Ishikawa (cell line): ENCODE measurements around the gene TMEM222.

Source experiments
- CEBPB ChIP-seq: IDR thresholded peaks from 2 replicates; pipeline ENCODE4 v1.6.1; 2012
- CREB1 ChIP-seq: IDR thresholded peaks from 2 replicates; pipeline ENCODE4 v1.6.1; 2012; ENCODE audit warnings: low read depth
- EGR1 ChIP-seq: IDR thresholded peaks from 2 replicates; pipeline ENCODE4 v1.6.1; 2012
- EP300 ChIP-seq: IDR thresholded peaks from 2 replicates; pipeline ENCODE4 v1.6.1; 2012; ENCODE audit warnings: borderline replicate concordance
- FOXM1 ChIP-seq: IDR thresholded peaks from 2 replicates; pipeline ENCODE4 v1.6.1; 2012; ENCODE audit warnings: low read depth, borderline replicate concordance
- NFIC ChIP-seq: IDR thresholded peaks from 2 replicates; pipeline ENCODE4 v1.6.1; 2012
- RAD21 ChIP-seq: IDR thresholded peaks from 2 replicates; pipeline ENCODE4 v1.6.1; 2012; ENCODE audit warnings: low read depth
- TAF1 ChIP-seq: IDR thresholded peaks from 2 replicates; pipeline ENCODE4 v1.6.1; 2012; ENCODE audit warnings: low read depth, mild to moderate bottlenecking
- TCF12 ChIP-seq: IDR thresholded peaks from 2 replicates; pipeline ENCODE4 v1.6.1; 2012; ENCODE audit warnings: low read depth
- YY1 ChIP-seq: IDR thresholded peaks from 2 replicates; pipeline ENCODE4 v1.6.1; 2012; ENCODE audit warnings: low read depth
- ZBTB7A ChIP-seq: IDR thresholded peaks from 2 replicates; pipeline ENCODE4 v1.6.1; 2012; ENCODE audit warnings: low read depth
- TF ChIP-seq, protein P1 (sequence below): IDR thresholded peaks from 2 replicates; pipeline ENCODE4 v1.6.1; 2012
- TF ChIP-seq, protein P2 (sequence below): IDR thresholded peaks from 2 replicates; pipeline ENCODE4 v1.6.1; 2012; ENCODE audit warnings: low read depth, mild to moderate bottlenecking
- TF ChIP-seq, protein P3 (sequence below): IDR thresholded peaks from 2 replicates; pipeline ENCODE4 v1.6.1; 2012

DNA sequence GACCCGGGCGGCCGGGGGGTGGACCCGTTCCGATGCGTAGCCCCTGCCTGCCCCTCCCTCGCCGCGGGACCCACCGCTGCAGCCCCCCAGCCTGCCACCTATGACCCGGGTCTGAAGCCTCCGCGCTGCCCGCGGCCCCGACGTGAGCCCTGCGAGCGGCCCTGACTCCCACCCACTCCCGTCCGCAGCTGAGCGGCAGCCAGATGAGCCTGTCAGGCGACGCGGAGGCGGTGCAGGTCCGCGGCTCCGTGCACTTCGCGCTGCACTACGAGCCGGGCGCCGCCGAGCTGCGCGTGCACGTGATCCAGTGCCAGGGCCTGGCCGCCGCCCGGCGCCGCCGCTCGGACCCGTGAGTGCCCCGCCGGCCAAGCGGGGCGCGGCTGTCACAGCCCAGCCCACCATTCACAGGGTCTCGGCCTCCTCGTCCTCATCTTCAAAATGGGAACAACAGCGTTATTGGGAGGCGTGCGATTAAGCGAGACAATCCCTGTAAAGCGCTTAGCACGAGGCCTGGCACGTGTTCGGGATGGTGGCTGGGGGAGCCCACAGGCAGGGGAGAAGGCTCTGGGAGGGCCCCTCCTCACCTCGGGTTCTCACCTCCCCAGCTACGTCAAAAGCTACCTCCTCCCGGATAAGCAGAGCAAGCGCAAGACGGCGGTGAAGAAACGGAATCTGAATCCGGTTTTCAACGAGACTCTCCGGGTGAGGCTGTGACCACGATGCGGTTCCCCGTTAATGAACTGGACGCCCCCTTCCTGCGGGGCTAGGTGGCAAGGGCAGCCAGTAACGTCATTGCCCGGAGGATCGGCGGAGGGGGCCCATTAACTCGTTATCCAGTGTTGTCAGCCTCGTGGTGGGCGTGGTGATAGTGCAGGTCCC lies 28.1 kb downstream of the TMEM222 start:
- TF ChIP-seq CREB1 (no peak), TCF12 (no peak), TAF1 (no peak), EGR1 (no peak), NFIC (no peak), CEBPB (no peak), EP300 (no peak), YY1 (no peak), FOXM1 (no peak), ZBTB7A (no peak), RAD21 (no peak)
- TF ChIP-seq, protein P1, sequence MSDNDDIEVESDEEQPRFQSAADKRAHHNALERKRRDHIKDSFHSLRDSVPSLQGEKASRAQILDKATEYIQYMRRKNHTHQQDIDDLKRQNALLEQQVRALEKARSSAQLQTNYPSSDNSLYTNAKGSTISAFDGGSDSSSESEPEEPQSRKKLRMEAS, result no peak
- TF ChIP-seq, protein P2, sequence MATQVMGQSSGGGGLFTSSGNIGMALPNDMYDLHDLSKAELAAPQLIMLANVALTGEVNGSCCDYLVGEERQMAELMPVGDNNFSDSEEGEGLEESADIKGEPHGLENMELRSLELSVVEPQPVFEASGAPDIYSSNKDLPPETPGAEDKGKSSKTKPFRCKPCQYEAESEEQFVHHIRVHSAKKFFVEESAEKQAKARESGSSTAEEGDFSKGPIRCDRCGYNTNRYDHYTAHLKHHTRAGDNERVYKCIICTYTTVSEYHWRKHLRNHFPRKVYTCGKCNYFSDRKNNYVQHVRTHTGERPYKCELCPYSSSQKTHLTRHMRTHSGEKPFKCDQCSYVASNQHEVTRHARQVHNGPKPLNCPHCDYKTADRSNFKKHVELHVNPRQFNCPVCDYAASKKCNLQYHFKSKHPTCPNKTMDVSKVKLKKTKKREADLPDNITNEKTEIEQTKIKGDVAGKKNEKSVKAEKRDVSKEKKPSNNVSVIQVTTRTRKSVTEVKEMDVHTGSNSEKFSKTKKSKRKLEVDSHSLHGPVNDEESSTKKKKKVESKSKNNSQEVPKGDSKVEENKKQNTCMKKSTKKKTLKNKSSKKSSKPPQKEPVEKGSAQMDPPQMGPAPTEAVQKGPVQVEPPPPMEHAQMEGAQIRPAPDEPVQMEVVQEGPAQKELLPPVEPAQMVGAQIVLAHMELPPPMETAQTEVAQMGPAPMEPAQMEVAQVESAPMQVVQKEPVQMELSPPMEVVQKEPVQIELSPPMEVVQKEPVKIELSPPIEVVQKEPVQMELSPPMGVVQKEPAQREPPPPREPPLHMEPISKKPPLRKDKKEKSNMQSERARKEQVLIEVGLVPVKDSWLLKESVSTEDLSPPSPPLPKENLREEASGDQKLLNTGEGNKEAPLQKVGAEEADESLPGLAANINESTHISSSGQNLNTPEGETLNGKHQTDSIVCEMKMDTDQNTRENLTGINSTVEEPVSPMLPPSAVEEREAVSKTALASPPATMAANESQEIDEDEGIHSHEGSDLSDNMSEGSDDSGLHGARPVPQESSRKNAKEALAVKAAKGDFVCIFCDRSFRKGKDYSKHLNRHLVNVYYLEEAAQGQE, result no peak
- TF ChIP-seq, protein P3, sequence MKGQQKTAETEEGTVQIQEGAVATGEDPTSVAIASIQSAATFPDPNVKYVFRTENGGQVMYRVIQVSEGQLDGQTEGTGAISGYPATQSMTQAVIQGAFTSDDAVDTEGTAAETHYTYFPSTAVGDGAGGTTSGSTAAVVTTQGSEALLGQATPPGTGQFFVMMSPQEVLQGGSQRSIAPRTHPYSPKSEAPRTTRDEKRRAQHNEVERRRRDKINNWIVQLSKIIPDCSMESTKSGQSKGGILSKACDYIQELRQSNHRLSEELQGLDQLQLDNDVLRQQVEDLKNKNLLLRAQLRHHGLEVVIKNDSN, result no peak
